ENCODE measurements around the gene MSANTD2.

The MSANTD2 gene

DNA sequence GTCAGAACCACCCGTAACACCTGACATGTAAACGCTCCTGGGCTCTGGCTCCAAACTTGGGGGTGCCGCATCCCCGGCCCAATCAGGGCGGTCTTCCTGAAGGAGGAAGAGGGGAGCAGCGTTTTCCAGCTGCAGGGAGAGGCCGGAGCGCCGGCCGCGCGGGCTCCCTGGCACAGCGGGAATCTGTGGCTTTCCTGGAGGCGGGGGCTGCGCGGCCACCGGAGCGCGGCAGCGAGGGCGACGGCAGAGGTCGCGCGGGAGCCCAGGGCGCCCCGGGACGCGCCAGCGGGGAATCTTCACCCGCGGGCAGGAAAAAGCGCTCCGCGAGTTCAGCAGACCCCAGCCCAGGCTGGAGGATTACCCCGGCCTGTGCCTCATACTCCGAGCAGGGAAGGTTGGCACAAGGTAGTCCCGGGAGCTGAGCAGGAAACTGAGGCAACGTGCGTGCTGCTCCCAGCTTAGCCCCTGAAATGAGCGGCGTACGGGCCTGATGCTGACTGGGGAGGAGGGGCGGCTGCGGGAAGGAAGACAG lies 37.5 kb downstream of the MSANTD2 start:
- no peak overlapping the region for H2AFZ ChIP-seq (ENCODE audit: low read length)
- H3K27me3 ChIP-seq (ENCODE audit: insufficient read depth, low read length) = 0 out of 2 replicates have a peak, but pooled peaks cover 11% of the 10 kb centered on the region
- H3K4me2 ChIP-seq (ENCODE audit: low read length) = peak overlapping the region; percentile 60
- H3K4me1 ChIP-seq (ENCODE audit: insufficient read depth, low read length, severe bottlenecking) = peaks cover 16% of the 10 kb centered on the region
- H3K4me3 ChIP-seq (ENCODE audit: low read depth, low read length, poor library complexity, severe bottlenecking) = peak overlapping the region; percentile 68
- H3K9ac ChIP-seq (ENCODE audit: low read length) = peak overlapping the region; percentile 53; the same call in 1 of the 2 replicates
- H3F3A ChIP-seq (ENCODE audit: insufficient read depth, low read length) = no peaks in the 10 kb centered on the region
- no peaks in the 10 kb centered on the region for H4K20me1 ChIP-seq (ENCODE audit: insufficient read depth, low read length)
- H3K9me2 ChIP-seq (ENCODE audit: low read depth, low read length) = no peaks in the 10 kb centered on the region
- TF ChIP-seq EZH2 (IDR thresholded peaks at IDR 0.05; ENCODE audit: borderline replicate concordance, low read length) = no peak
- TF ChIP-seq CTCF (IDR thresholded peaks at IDR 0.05; ENCODE audit: low read length) = no peak; the same call in 1 of the 2 replicates
- H3K9me3 ChIP-seq (ENCODE audit: low read length) = no peaks in the 10 kb centered on the region
- H3K27ac ChIP-seq (ENCODE audit: low read depth, low read length, poor library complexity, severe bottlenecking) = no peak overlapping the region
- H3K79me2 ChIP-seq (ENCODE audit: insufficient read depth, low read length) = no peaks in the 10 kb centered on the region
- no peaks in the 10 kb centered on the region for H3K36me3 ChIP-seq (ENCODE audit: insufficient read depth, low read length)

DNA sequence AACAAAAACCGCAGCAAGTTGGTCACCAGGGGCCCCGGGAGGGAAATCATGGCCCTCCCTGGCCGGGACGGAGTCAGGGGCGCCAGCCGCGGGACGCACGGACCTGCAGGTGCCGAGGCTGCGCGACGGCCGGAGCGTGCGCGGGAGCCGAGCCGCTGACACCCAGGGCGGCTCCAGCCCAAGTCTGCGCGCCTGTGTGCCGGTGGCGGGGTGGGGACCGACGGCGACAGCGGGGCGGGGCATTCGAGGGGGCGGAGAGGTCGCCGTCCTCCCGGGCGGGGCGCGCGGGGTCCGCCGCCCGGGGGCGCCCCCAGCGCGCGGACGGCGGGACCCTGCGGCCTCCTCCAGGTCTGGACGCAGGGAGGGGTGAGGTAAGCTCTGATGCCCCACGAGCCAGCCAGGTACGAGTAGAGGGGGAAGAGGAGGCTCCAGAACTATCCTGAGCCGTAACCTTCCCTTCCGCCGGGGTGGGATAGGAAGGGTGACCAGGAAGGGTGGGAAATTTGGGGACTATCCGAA lies 38.0 kb downstream of the MSANTD2 start, which contains the start of gene ESAM:
ESAM (minus strand) TSS at position 186 of the 519 bp plus-strand sequence; CDS start at position 50, 136 bp downstream.
- no peaks in the 10 kb centered on the region for H3K79me2 ChIP-seq (ENCODE audit: insufficient read depth, low read length)
- H3K27me3 ChIP-seq (ENCODE audit: insufficient read depth, low read length) = 0 out of 2 replicates have a peak, but pooled peaks cover 11% of the 10 kb centered on the region
- H3K9me2 ChIP-seq (ENCODE audit: low read depth, low read length) = no peaks in the 10 kb centered on the region
- H4K20me1 ChIP-seq (ENCODE audit: insufficient read depth, low read length) = no peaks in the 10 kb centered on the region
- no peak within 1 kb of the TSS for H2AFZ ChIP-seq (ENCODE audit: low read length)
- no peak within 1 kb of the TSS for H3K27ac ChIP-seq (ENCODE audit: low read depth, low read length, poor library complexity, severe bottlenecking)
- TF ChIP-seq EZH2 (IDR thresholded peaks at IDR 0.05; ENCODE audit: borderline replicate concordance, low read length) = no peak
- H3K4me1 ChIP-seq (ENCODE audit: insufficient read depth, low read length, severe bottlenecking) = peaks cover 16% of the 10 kb centered on the region
- peak within 1 kb of the TSS; percentile 68 for H3K4me3 ChIP-seq (ENCODE audit: low read depth, low read length, poor library complexity, severe bottlenecking)
- no peaks in the 10 kb centered on the region for H3K9me3 ChIP-seq (ENCODE audit: low read length)
- H3K9ac ChIP-seq (ENCODE audit: low read length) = peak within 1 kb of the TSS; percentile 53; the same call in 1 of the 2 replicates
- no peaks in the 10 kb centered on the region for H3K36me3 ChIP-seq (ENCODE audit: insufficient read depth, low read length)
- H3F3A ChIP-seq (ENCODE audit: insufficient read depth, low read length) = no peaks in the 10 kb centered on the region
- peak within 1 kb of the TSS; percentile 60 for H3K4me2 ChIP-seq (ENCODE audit: low read length)

DNA sequence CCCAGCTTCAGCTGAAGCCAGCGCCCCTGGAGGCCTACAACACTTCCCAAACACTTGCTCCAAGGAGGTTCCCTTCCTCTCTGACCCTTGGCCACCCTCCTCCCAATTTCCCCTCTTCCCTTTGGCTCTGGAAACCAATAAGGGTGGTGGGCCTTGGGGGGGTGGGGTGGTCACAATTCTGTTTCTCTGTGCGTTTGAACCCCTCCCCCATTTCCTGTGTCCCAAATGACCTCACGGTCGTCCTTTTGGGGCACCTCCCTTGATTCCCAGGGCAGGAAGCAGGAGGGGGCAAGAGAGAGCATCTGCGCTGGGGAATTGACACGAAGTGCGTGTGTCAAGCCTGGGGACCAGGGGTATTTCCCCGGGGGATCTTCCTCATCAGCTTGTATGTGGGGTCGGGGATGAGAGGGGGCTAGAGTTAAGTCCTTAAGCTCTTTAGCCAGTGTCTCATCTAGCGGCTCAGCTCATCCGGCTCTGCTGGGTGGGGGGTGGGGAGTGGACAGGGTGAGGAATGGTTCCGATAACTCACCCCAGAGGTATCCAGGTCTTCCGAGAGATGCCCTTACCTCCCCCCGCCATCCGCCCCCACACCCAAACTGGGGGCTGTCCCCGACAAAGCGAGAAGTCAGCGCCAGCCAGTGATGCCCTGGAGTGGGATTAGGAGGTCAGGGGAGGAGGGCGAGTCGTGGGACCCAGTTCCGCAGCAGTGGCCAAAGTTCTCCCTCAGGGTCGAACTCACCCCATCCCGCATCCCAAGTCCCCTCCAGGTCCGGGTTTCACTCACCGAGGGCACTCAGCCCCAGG lies 38.7 kb downstream of the MSANTD2 start:
- H3K9me2 ChIP-seq (ENCODE audit: low read depth, low read length) = no peaks in the 10 kb centered on the region
- no peaks in the 10 kb centered on the region for H3K36me3 ChIP-seq (ENCODE audit: insufficient read depth, low read length)
- H3K4me2 ChIP-seq (ENCODE audit: low read length) = peak overlapping the region; percentile 60
- no peaks in the 10 kb centered on the region for H4K20me1 ChIP-seq (ENCODE audit: insufficient read depth, low read length)
- no peaks in the 10 kb centered on the region for H3K9me3 ChIP-seq (ENCODE audit: low read length)
- TF ChIP-seq EZH2 (IDR thresholded peaks at IDR 0.05; ENCODE audit: borderline replicate concordance, low read length) (no peak), CTCF (IDR thresholded peaks at IDR 0.05; ENCODE audit: low read length) (no peak)
- peaks cover 16% of the 10 kb centered on the region for H3K4me1 ChIP-seq (ENCODE audit: insufficient read depth, low read length, severe bottlenecking)
- H3K4me3 ChIP-seq (ENCODE audit: low read depth, low read length, poor library complexity, severe bottlenecking) = peak overlapping the region; percentile 68
- peak overlapping the region; percentile 26; the same call in 1 of the 2 replicates for H3K9ac ChIP-seq (ENCODE audit: low read length)
- no peaks in the 10 kb centered on the region for H3K79me2 ChIP-seq (ENCODE audit: insufficient read depth, low read length)
- no peak overlapping the region for H3K27ac ChIP-seq (ENCODE audit: low read depth, low read length, poor library complexity, severe bottlenecking)
- H3F3A ChIP-seq (ENCODE audit: insufficient read depth, low read length) = no peaks in the 10 kb centered on the region
- no peak overlapping the region for H2AFZ ChIP-seq (ENCODE audit: low read length)
- 0 out of 2 replicates have a peak, but pooled peaks cover 14% of the 10 kb centered on the region for H3K27me3 ChIP-seq (ENCODE audit: insufficient read depth, low read length)

Data from OCI-LY1 (cell line).